GM12878 (cell line): ENCODE results near the gene KIF26A. TPM values are rescaled to one million over a fixed set of nuclear protein-coding genes. Genes with fewer than 3 reads are reported as not detected.

Experiments
- ATAC-seq: fragments of 200-7000 bp; cut with Tn5 transposase; 3 replicates; pipeline ENCODE4 v1.9.1; 2020; ENCODE audit warnings: mild to moderate bottlenecking, moderate library complexity
- BruUV-seq: library from RNA; stranded (reverse); fragments of 400-500 nt; replicated peaks from 2 replicates; lab custom pipeline; 2021; lab: Mats Ljungman, UMichigan
- CTCF ChIA-PET: fragments of 300-600 bp; sonication (Branson Sonifier 250); formaldehyde crosslinking; extraction: SDS; loops from one replicate; lab custom pipeline; 2021; ENCODE audit warnings: inconsistent platforms; lab: Yijun Ruan, JAX
- POLR2A ChIA-PET: fragments of 350-600 bp; formaldehyde crosslinking; extraction: SDS; loops from one replicate; lab custom pipeline; 2021; ENCODE audit warnings: inconsistent platforms; lab: Charles Lee
- RAD21 ChIA-PET: fragments of 300-600 bp; sonication (Branson Sonifier 250); formaldehyde crosslinking; loops from one replicate; lab custom pipeline; 2023; ENCODE audit warnings: antibody characterized with exemption; ENCODE audit not compliant: unreplicated experiment; lab: Charles Lee
- SMC1A ChIA-PET: fragments of 300-600 bp; sonication (Branson Sonifier 250); formaldehyde crosslinking; loops from one replicate; lab custom pipeline; 2023; ENCODE audit not compliant: unreplicated experiment, uncharacterized antibody; lab: Charles Lee
- DNase-seq: peaks from one replicate; pipeline ENCODE4 v3.0.0-alpha.2; 2011; ENCODE audit warnings: low read depth, low spot score
- FAIRE-seq: peaks from 3 replicates; lab custom pipeline; 2011; peaks lifted over from hg19 to GRCh38; lab: Jason Lieb, UNC
- H2AFZ ChIP-seq: 2 replicates; pipeline ENCODE4 v1.6.0; 2011; ENCODE audit warnings: low read depth, low read length, control low read depth; ENCODE audit not compliant: control insufficient read depth
- H3K27ac ChIP-seq: 2 replicates; pipeline ENCODE4 v1.5.1; 2011; ENCODE audit warnings: control low read depth; ENCODE audit not compliant: control insufficient read depth, insufficient read depth
- H3K27me3 ChIP-seq, 2 experiments: replicated peaks in 1 of 2; 2 replicates each; pipeline versions ENCODE4 v1.6.0 to v1.6.1; 2011; ENCODE audit warnings: low read length in 1 of 2; ENCODE audit not compliant: control insufficient read depth in 2 of 2, insufficient read depth in 2 of 2
- H3K36me3 ChIP-seq, 2 experiments: 2 replicates each; pipeline ENCODE4 v1.5.1; 2011; ENCODE audit warnings: low read length in 1 of 2; ENCODE audit not compliant: control insufficient read depth in 2 of 2, insufficient read depth in 2 of 2
- H3K4me1 ChIP-seq: 2 replicates; pipeline ENCODE4 v1.6.1; 2011; ENCODE audit warnings: mild to moderate bottlenecking, low read length, moderate library complexity, mixed read lengths; ENCODE audit not compliant: control insufficient read depth, insufficient read depth
- H3K4me2 ChIP-seq: 2 replicates; pipeline ENCODE4 v1.6.0; 2011; ENCODE audit warnings: control low read depth; ENCODE audit not compliant: control insufficient read depth, insufficient read depth
- H3K4me3 ChIP-seq: fragments of 200-600 bp; sonication (generic); 2 replicates; pipeline ENCODE4 v1.5.1; 2016
- H3K79me2 ChIP-seq: 2 replicates; pipeline ENCODE4 v1.6.0; 2011; ENCODE audit warnings: low read length; ENCODE audit not compliant: control insufficient read depth, insufficient read depth
- H3K9ac ChIP-seq: 2 replicates; pipeline ENCODE4 v1.8.0; 2011; ENCODE audit warnings: low read length, control low read depth, mixed read lengths; ENCODE audit not compliant: control insufficient read depth, insufficient read depth
- H3K9me3 ChIP-seq: replicated peaks from 3 replicates; pipeline ENCODE4 v1.5.1; 2011; ENCODE audit warnings: mild to moderate bottlenecking, low read length; ENCODE audit not compliant: control insufficient read depth, insufficient read depth
- H4K20me1 ChIP-seq: 2 replicates; pipeline ENCODE4 v1.6.0; 2011; ENCODE audit not compliant: control insufficient read depth, insufficient read depth
- ATF3 ChIP-seq: IDR thresholded peaks from 2 replicates; pipeline ENCODE4 v1.6.1; 2011; ENCODE audit warnings: low read depth, mild to moderate bottlenecking, low read length, moderate library complexity, borderline replicate concordance; ENCODE audit errors: extremely low read depth
- EED ChIP-seq: sonication (generic); IDR thresholded peaks from 2 replicates; pipeline ENCODE4 v1.6.1; 2016; ENCODE audit warnings: antibody characterized with exemption, low read depth
- ESRRA ChIP-seq: IDR thresholded peaks from 2 replicates; pipeline ENCODE4 v1.6.1; 2012; ENCODE audit warnings: mild to moderate bottlenecking, low read length, improper control_type of control experiment
- GABPA ChIP-seq: IDR thresholded peaks from 2 replicates; pipeline ENCODE4 v1.6.1; 2014; ENCODE audit warnings: antibody characterized with exemption, low read depth, mild to moderate bottlenecking, inconsistent platforms
- JUNB ChIP-seq: IDR thresholded peaks from 2 replicates; pipeline ENCODE4 v1.6.1; 2016; ENCODE audit warnings: antibody characterized with exemption, mild to moderate bottlenecking
- KAT2A ChIP-seq: conservative IDR thresholded peaks from 2 replicates; pipeline ENCODE4 v1.6.1; 2011; ENCODE audit warnings: low read depth, low read length; ENCODE audit not compliant: control insufficient read depth
- MAX ChIP-seq: IDR thresholded peaks from 2 replicates; pipeline ENCODE4 v1.6.1; 2012; ENCODE audit warnings: low read depth, low read length, improper control_type of control experiment
- MXI1 ChIP-seq: fragments of 150-350 bp; IDR thresholded peaks from 2 replicates; pipeline ENCODE4 v1.6.1; 2011; ENCODE audit warnings: low read depth, mild to moderate bottlenecking, inconsistent platforms, low read length, improper control_type of control experiment
- NFYA ChIP-seq: IDR thresholded peaks from 2 replicates; pipeline ENCODE4 v1.6.1; 2011; ENCODE audit warnings: low read depth, mild to moderate bottlenecking, low read length, improper control_type of control experiment, borderline replicate concordance
- NR2C2 ChIP-seq: IDR thresholded peaks from 2 replicates; pipeline ENCODE4 v1.6.1; 2011; ENCODE audit warnings: borderline replicate concordance, low read depth; ENCODE audit not compliant: control insufficient read depth, insufficient read length
- SKIL ChIP-seq: fragments of 450-650 bp; IDR thresholded peaks from 2 replicates; pipeline ENCODE4 v1.6.1; 2017; ENCODE audit warnings: mild to moderate bottlenecking, low read depth, inconsistent platforms; ENCODE audit not compliant: poor library complexity, severe bottlenecking
- SREBF2 ChIP-seq: IDR thresholded peaks from 2 replicates; pipeline ENCODE4 v1.6.1; 2012; ENCODE audit warnings: mild to moderate bottlenecking, low read length
- TARDBP ChIP-seq: IDR thresholded peaks from 2 replicates; pipeline ENCODE4 v1.6.1; 2016; ENCODE audit warnings: borderline replicate concordance
- TBL1XR1 ChIP-seq: IDR thresholded peaks from 2 replicates; pipeline ENCODE4 v1.6.1; 2012; ENCODE audit warnings: low read depth, low read length, improper control_type of control experiment
- USF1 ChIP-seq: IDR thresholded peaks from 2 replicates; pipeline ENCODE4 v1.6.1; 2011; ENCODE audit warnings: borderline replicate concordance, low read depth, mild to moderate bottlenecking, moderate library complexity, mixed read lengths, low read length; ENCODE audit not compliant: insufficient read depth; ENCODE audit errors: extremely low read length
- ZBTB33 ChIP-seq: fragments of 450-650 bp; IDR thresholded peaks from 2 replicates; pipeline ENCODE4 v1.6.1; 2017; ENCODE audit warnings: mild to moderate bottlenecking
- WGBS: methylation state at CpG from one replicate; pipeline ENCODE4 v1.1.6; 2016; ENCODE audit warnings: low lambda C conversion rate; ENCODE audit not compliant: insufficient replicate concordance, insufficient coverage; ENCODE audit errors: missing lambda C conversion rate; 5-methylcytosine and 5-hydroxymethylcytosine counted together
- in situ Hi-C: fragments of 300-500 bp; cut with MboI; formaldehyde crosslinking; loops from 9 replicates; pipeline ENCODE4 v1.14.3; 2018; ENCODE audit warnings: mixed read lengths
- intact Hi-C: fragments of 100-400 bp; cut with micrococcal nuclease; formaldehyde crosslinking; loops from one replicate; pipeline ENCODE4 v1.14.2; 2022; ENCODE audit not compliant: unreplicated experiment
- polyA plus RNA-seq, 11 experiments: library from polyadenylated mRNA; depleted of rRNA in 4 of 11; unstranded in 6 of 11; stranded (reverse) in 5 of 11; fragments of >200 nt; fragmentation: Nextera tagmentation in 4 of 11; fragmentation: Illumina TruSeq in 1 of 11; extraction: Ambion mirVana in 4 of 11; extraction: Trizol in 1 of 11; gene quantifications; 1 replicate in 1 of 11; 2 replicates in 10 of 11; pipeline versions ENCODE4 v1.2.1 to v1.2.3, GENCODE V29; 2011 to 2016; ENCODE audit warnings: inconsistent platforms in 2 of 11, missing spikeins in 2 of 11, low read depth in 1 of 11
- total RNA-seq, 4 experiments: library from RNA; depleted of rRNA in 3 of 4; stranded (reverse); fragments of >200 nt in 3 of 4; fragmentation: Illumina TruSeq in 1 of 4; extraction: Trizol in 1 of 4; gene quantifications; 2 replicates each; pipeline versions ENCODE4 v1.2.1 to v1.2.3, GENCODE V29; 2013 to 2021

Gene KIF26A
- total and polyA plus RNA-seq, 10 of the 15 experiments (the other 5 are each of a cell fraction or from before 2014, with no cell fraction given) = 0.05 TPM; not detected in 9

- 0 out of 4 replicates have a peak, but pooled peaks cover 0 to 1% of the 10 kb centered on the region in 2 experiments for H3K27me3 ChIP-seq
- ChIA-PET SMC1A (no interaction called here), POLR2A (no interaction called here), RAD21 (no interaction called here), CTCF (no interaction called here)
- TF ChIP-seq ZBTB33 (no peak), SKIL (no peak), MAX (no peak), USF1 (no peak), NFYA (no peak), KAT2A (no peak), JUNB (no peak), GABPA (no peak), TARDBP (no peak), TBL1XR1 (no peak), SREBF2 (no peak), EED (no peak), ATF3 (no peak), NR2C2 (no peak), MXI1 (no peak), ESRRA (no peak)
- H3K4me3 ChIP-seq = no peak overlapping the region
- no peaks in the 10 kb centered on the region for H3K79me2 ChIP-seq
- in situ Hi-C loops (no loop called here), intact Hi-C loops (no loop called here)
- H3K27ac ChIP-seq = no peak overlapping the region
- H3K36me3 ChIP-seq = no peaks in the 10 kb centered on the region
- FAIRE-seq (no peak), ATAC-seq (no peak), DNase-seq (no peak)
- WGBS = 36% methylated on average over 17 of the region's 23 CpGs
- no peak overlapping the region for H2AFZ ChIP-seq
- no TSS peak for BruUV-seq
- H3K9me3 ChIP-seq = no peaks in the 10 kb centered on the region
- no peaks in the 10 kb centered on the region for H3K4me1 ChIP-seq
- H3K9ac ChIP-seq = no peak overlapping the region
- H3K4me2 ChIP-seq = no peak overlapping the region
- H4K20me1 ChIP-seq = no peaks in the 10 kb centered on the region
These were observed 34.8 kb upstream of the KIF26A start for GRCh38 chr14:104103446-104104075.
